Astrocyte (in vitro differentiated cells and primary cell): ENCODE measurements around the gene SPTBN2. TPM values are rescaled to one million over a fixed set of nuclear protein-coding genes. Genes with fewer than 3 reads are reported as not detected.
A peak's percentile ranks its signal among the peaks of the same experiment; 100 is the strongest.
"Not testable (repeated sequence)": the region's sequence is repeated elsewhere in the genome, so short reads cannot be mapped to it uniquely, and the experiment has no call there.

ENCODE experiments used
- DNase-seq: peaks from one replicate; pipeline ENCODE4 v3.0.0-alpha.2; 2010; ENCODE audit warnings: low read depth
- FAIRE-seq: peaks from 2 replicates; lab custom pipeline; 2011; peaks lifted over from hg19 to GRCh38; lab: Jason Lieb, UNC
- H2AFZ ChIP-seq: 2 replicates; pipeline ENCODE4 v1.6.0; 2012; ENCODE audit warnings: low read depth, low read length, inconsistent platforms
- H3K27ac ChIP-seq: 2 replicates; pipeline ENCODE4 v1.5.1; 2011; ENCODE audit warnings: low read depth, low read length, inconsistent platforms
- H3K27me3 ChIP-seq: 2 replicates; pipeline ENCODE4 v1.6.0; 2011; ENCODE audit warnings: low read length, inconsistent platforms; ENCODE audit not compliant: insufficient read depth
- H3K36me3 ChIP-seq: 2 replicates; pipeline ENCODE4 v1.5.1; 2011; ENCODE audit warnings: low read length, inconsistent platforms; ENCODE audit not compliant: insufficient read depth
- H3K4me1 ChIP-seq: 2 replicates; pipeline ENCODE4 v1.5.1; 2011; ENCODE audit warnings: low read length, inconsistent platforms; ENCODE audit not compliant: insufficient read depth
- H3K4me2 ChIP-seq: 2 replicates; pipeline ENCODE4 v1.6.0; 2012; ENCODE audit warnings: low read length, inconsistent platforms
- H3K4me3 ChIP-seq: 2 replicates; pipeline ENCODE4 v1.5.1; 2011; ENCODE audit warnings: low read depth, mild to moderate bottlenecking, low read length, inconsistent platforms; ENCODE audit not compliant: insufficient read depth
- H3K79me2 ChIP-seq: 2 replicates; pipeline ENCODE4 v1.6.0; 2012; ENCODE audit warnings: mild to moderate bottlenecking, low read length, inconsistent platforms; ENCODE audit not compliant: insufficient read depth
- H3K9ac ChIP-seq: 2 replicates; pipeline ENCODE4 v1.6.0; 2012; ENCODE audit warnings: mild to moderate bottlenecking, low read length, inconsistent platforms
- H3K9me3 ChIP-seq: 2 replicates; pipeline ENCODE4 v1.5.1; 2012; ENCODE audit warnings: low read depth, mild to moderate bottlenecking, low read length, inconsistent platforms; ENCODE audit not compliant: insufficient read depth
- H4K20me1 ChIP-seq: 2 replicates; pipeline ENCODE4 v1.6.0; 2012; ENCODE audit warnings: low read length, inconsistent platforms; ENCODE audit not compliant: insufficient read depth
- H3K27ac Mint-ChIP-seq: one replicate; pipeline ENCODE4 v1.8.0; 2021; ENCODE audit warnings: mild to moderate bottlenecking, mixed read lengths; ENCODE audit not compliant: unreplicated experiment
- H3K27me3 Mint-ChIP-seq: one replicate; pipeline ENCODE4 v1.8.0; 2021; ENCODE audit warnings: low read depth, mixed read lengths; ENCODE audit not compliant: unreplicated experiment
- H3K36me3 Mint-ChIP-seq: one replicate; pipeline ENCODE4 v1.8.0; 2021; ENCODE audit warnings: low read depth, mixed read lengths; ENCODE audit not compliant: unreplicated experiment
- H3K4me1 Mint-ChIP-seq: one replicate; pipeline ENCODE4 v1.8.0; 2021; ENCODE audit warnings: low read depth, mixed read lengths; ENCODE audit not compliant: unreplicated experiment
- H3K4me3 Mint-ChIP-seq: one replicate; pipeline ENCODE4 v1.8.0; 2021; ENCODE audit warnings: mild to moderate bottlenecking, moderate library complexity, mixed read lengths; ENCODE audit not compliant: unreplicated experiment
- H3K9me3 Mint-ChIP-seq: one replicate; pipeline ENCODE4 v1.8.0; 2021; ENCODE audit warnings: mild to moderate bottlenecking, mixed read lengths; ENCODE audit not compliant: unreplicated experiment
- EZH2 ChIP-seq: IDR thresholded peaks from 2 replicates; pipeline ENCODE4 v1.6.1; 2012; ENCODE audit warnings: mild to moderate bottlenecking, low read length, inconsistent platforms; ENCODE audit not compliant: insufficient read depth
- total RNA-seq: library from RNA; stranded (reverse); gene quantifications from 2 replicates; pipeline ENCODE4 v1.2.1, GENCODE V29; 2021
- TF ChIP-seq, protein P1 (sequence below): IDR thresholded peaks from 2 replicates; pipeline ENCODE4 v1.5.1; 2011; ENCODE audit warnings: low read depth, mild to moderate bottlenecking, inconsistent platforms, low read length, moderate library complexity; ENCODE audit not compliant: insufficient read depth

SPTBN2 gene
- total RNA-seq, 1 donor from 2014 or later, result 18.2 TPM

DNA sequence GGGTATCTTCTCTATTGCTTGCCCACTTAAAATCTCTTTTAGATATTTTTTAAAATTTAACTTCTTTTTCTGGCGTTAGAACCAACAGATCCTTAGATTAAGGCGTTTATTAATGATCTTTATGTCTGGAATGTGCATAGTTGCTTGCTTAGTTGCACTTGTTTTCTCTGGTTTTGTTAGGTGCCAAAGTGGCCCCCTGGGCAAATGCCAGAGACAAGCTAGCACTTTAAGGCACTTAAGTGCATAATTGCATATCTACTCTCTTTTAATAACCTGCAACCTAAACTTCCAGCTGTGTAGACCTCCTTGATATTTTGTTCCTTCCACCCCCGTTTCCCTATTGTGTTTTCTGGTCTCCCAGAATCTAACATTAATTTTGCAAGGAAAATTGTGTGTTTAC lies 87.2 kb downstream of the SPTBN2 start:
- H3K4me3 Mint-ChIP-seq, result peak overlapping the region; percentile 99
- no peaks in the 10 kb centered on the region for H3K9me3 Mint-ChIP-seq
- peaks cover 32% of the 10 kb centered on the region for H3K36me3 Mint-ChIP-seq
- no peaks in the 10 kb centered on the region for H3K27me3 Mint-ChIP-seq
- DNase-seq (peak; percentile 49), FAIRE-seq (no peak)
- no peak overlapping the region for H3K27ac ChIP-seq
- no peaks in the 10 kb centered on the region for H3K9me3 ChIP-seq
- peaks cover 51% of the 10 kb centered on the region for H3K4me1 Mint-ChIP-seq
- no peak overlapping the region for H3K27ac Mint-ChIP-seq
- peak overlapping the region; percentile 89 for H3K4me3 ChIP-seq
- H3K27me3 ChIP-seq, result no peaks in the 10 kb centered on the region
- peaks cover 61% of the 10 kb centered on the region for H3K36me3 ChIP-seq
- peak overlapping the region; percentile 96 for H3K4me2 ChIP-seq
- TF ChIP-seq, protein P1, sequence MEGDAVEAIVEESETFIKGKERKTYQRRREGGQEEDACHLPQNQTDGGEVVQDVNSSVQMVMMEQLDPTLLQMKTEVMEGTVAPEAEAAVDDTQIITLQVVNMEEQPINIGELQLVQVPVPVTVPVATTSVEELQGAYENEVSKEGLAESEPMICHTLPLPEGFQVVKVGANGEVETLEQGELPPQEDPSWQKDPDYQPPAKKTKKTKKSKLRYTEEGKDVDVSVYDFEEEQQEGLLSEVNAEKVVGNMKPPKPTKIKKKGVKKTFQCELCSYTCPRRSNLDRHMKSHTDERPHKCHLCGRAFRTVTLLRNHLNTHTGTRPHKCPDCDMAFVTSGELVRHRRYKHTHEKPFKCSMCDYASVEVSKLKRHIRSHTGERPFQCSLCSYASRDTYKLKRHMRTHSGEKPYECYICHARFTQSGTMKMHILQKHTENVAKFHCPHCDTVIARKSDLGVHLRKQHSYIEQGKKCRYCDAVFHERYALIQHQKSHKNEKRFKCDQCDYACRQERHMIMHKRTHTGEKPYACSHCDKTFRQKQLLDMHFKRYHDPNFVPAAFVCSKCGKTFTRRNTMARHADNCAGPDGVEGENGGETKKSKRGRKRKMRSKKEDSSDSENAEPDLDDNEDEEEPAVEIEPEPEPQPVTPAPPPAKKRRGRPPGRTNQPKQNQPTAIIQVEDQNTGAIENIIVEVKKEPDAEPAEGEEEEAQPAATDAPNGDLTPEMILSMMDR, result no peak
- H3K9ac ChIP-seq, result peak overlapping the region; percentile 92
- H2AFZ ChIP-seq, result no peak overlapping the region
- peaks cover 97% of the 10 kb centered on the region for H3K79me2 ChIP-seq
- H3K4me1 ChIP-seq, result peaks cover 48% of the 10 kb centered on the region
- peaks cover 87% of the 10 kb centered on the region for H4K20me1 ChIP-seq

DNA sequence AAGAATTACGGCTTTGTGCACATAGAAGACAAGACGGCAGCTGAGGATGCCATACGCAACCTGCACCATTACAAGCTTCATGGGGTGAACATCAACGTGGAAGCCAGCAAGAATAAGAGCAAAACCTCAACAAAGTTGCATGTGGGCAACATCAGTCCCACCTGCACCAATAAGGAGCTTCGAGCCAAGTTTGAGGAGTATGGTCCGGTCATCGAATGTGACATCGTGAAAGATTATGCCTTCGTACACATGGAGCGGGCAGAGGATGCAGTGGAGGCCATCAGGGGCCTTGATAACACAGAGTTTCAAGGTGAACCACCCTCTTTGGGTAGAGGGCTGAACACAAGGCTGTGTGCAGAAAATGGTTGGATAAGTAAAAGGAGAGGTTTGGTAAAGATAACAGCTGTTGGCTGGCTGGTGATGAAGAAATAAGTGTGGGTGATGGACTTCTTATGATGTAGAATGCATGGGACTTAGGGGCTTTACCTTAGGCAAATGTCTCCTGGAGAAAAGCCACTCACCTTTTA lies 89.1 kb downstream of the SPTBN2 start:
- peaks cover 22% of the 10 kb centered on the region for H3K36me3 Mint-ChIP-seq
- not testable (repeated sequence) for H3K27me3 ChIP-seq, H3K9me3 Mint-ChIP-seq, FAIRE-seq, H3K9me3 ChIP-seq, H3K27me3 Mint-ChIP-seq, H2AFZ ChIP-seq, DNase-seq
- H3K4me3 ChIP-seq, result peak overlapping the region; percentile 89
- peak overlapping the region; percentile 88 for H3K27ac ChIP-seq
- H4K20me1 ChIP-seq, result peaks cover 83% of the 10 kb centered on the region
- H3K4me3 Mint-ChIP-seq, result peak overlapping the region; percentile 99
- H3K79me2 ChIP-seq, result peaks cover 95% of the 10 kb centered on the region
- peaks cover 42% of the 10 kb centered on the region for H3K36me3 ChIP-seq
- H3K4me2 ChIP-seq, result peak overlapping the region; percentile 96
- peak overlapping the region; percentile 15 for H3K27ac Mint-ChIP-seq
- H3K4me1 Mint-ChIP-seq, result peaks cover 39% of the 10 kb centered on the region
- peaks cover 48% of the 10 kb centered on the region for H3K4me1 ChIP-seq
- peak overlapping the region; percentile 92 for H3K9ac ChIP-seq

DNA sequence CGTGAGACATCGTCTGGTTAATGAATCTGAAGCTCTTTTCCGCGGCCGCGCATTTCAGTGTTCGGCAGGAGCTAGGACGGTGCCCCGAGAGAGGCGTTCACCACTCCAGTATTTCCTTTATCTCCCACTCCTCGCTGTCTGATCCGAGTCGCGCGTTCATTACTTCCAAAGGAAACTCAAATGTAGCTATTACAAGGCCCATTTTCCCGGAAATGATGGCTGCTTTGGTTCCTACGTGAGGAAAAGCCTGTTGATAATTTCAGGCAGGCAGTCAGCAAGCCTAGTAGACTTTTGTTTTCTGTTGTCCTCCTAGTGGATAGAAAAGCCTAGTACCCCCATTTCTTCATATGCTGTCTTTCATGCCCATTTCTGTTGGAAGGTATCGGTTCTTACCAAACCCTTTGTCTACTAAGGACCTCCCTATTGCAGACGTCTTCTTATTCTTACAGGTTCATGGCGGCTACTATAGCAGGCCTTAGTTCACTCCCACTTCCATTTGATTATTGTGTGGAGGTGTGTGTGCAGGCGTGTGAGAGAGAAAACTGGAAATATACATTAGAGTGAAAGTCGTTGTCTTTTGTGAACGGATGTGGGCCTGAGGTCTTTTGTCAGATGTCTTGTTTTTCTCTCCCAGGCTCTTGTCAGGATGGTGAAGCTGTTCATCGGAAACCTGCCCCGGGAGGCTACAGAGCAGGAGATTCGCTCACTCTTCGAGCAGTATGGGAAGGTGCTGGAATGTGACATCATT lies 89.8 kb downstream of the SPTBN2 start:
- peaks cover 26% of the 10 kb centered on the region for H3K36me3 Mint-ChIP-seq
- Histone ChIP-seq H3K9ac (peak overlapping the region; percentile 92), H3K27ac (peak overlapping the region; percentile 88), H4K20me1 (peaks cover 82% of the 10 kb centered on the region), H3K4me3 (peak overlapping the region; percentile 89), H3K9me3 (no peaks in the 10 kb centered on the region), H3K27me3 (no peaks in the 10 kb centered on the region), H2AFZ (no peak overlapping the region), H3K4me2 (peak overlapping the region; percentile 96), H3K36me3 (peaks cover 38% of the 10 kb centered on the region), H3K79me2 (peaks cover 95% of the 10 kb centered on the region), H3K4me1 (peaks cover 48% of the 10 kb centered on the region)
- FAIRE-seq (no peak), DNase-seq (peak; percentile 22)
- no peaks in the 10 kb centered on the region for H3K27me3 Mint-ChIP-seq
- no peaks in the 10 kb centered on the region for H3K9me3 Mint-ChIP-seq
- peak overlapping the region; percentile 99 for H3K4me3 Mint-ChIP-seq
- H3K27ac Mint-ChIP-seq, result peak overlapping the region; percentile 98
- H3K4me1 Mint-ChIP-seq, result peaks cover 33% of the 10 kb centered on the region
- TF ChIP-seq, protein P1, result peak; percentile 11
- TF ChIP-seq EZH2, result no peak
